HG03159 (cell line): Measurements from ENCODE around the gene FARP1.

Experiments
- ATAC-seq: cut with Tn5 transposase; IDR thresholded peaks from one replicate; pipeline ENCODE4 v1.9.1; 2021; ENCODE audit warnings: mild to moderate bottlenecking, moderate library complexity; ENCODE audit not compliant: unreplicated experiment

FARP1 gene

GRCh38 chr13:98438246-98439125, 295.6 kb downstream of the FARP1 start:
- ATAC-seq, result no peak

GRCh38 chr13:98439126-98439828, 296.4 kb downstream of the FARP1 start:
- no peak for ATAC-seq

GRCh38 chr13:98439896-98440295, 297.0 kb downstream of the FARP1 start:
- no peak for ATAC-seq

GRCh38 chr13:98440390-98441055, 297.6 kb downstream of the FARP1 start:
- ATAC-seq, result no peak

GRCh38 chr13:98441056-98441676, 298.3 kb downstream of the FARP1 start:
- no peak for ATAC-seq

- no peak for ATAC-seq
These were observed 299.7 kb downstream of the FARP1 start for GRCh38 chr13:98442391-98443230.

GRCh38 chr13:98443329-98443728, 300.4 kb downstream of the FARP1 start:
- no peak for ATAC-seq

GRCh38 chr13:98443800-98444325, 301.0 kb downstream of the FARP1 start:
- ATAC-seq, result no peak

GRCh38 chr13:98444381-98444780, 301.5 kb downstream of the FARP1 start:
- ATAC-seq, result no peak

- peak; percentile 93 for ATAC-seq
These were observed 302.7 kb downstream of the FARP1 start for GRCh38 chr13:98445340-98446233.

- no peak for ATAC-seq
These were observed 303.3 kb downstream of the FARP1 start for GRCh38 chr13:98446234-98446621.

GRCh38 chr13:98447130-98447529, 304.2 kb downstream of the FARP1 start:
- no peak for ATAC-seq

- no peak for ATAC-seq
These were observed 305.2 kb downstream of the FARP1 start for GRCh38 chr13:98447881-98448641.

- ATAC-seq, result no peak
These were observed 305.7 kb downstream of the FARP1 start for GRCh38 chr13:98448642-98448928.

- no peak for ATAC-seq
These were observed 306.4 kb downstream of the FARP1 start for GRCh38 chr13:98449273-98449672.

- ATAC-seq, result no peak
These were observed 307.1 kb downstream of the FARP1 start for GRCh38 chr13:98450026-98450425.

GRCh38 chr13:98450539-98451111, 307.7 kb downstream of the FARP1 start:
- no peak for ATAC-seq
